H1 (cell line): ENCODE results near the gene RGL1. TPM values are rescaled to one million over a fixed set of nuclear protein-coding genes. Genes with fewer than 3 reads are reported as not detected.

Experiments
- CHD7 ChIP-seq: fragments of 300-600 bp; sonication (generic); IDR thresholded peaks from 2 replicates; pipeline ENCODE4 v1.7.1; 2012; ENCODE audit warnings: low read length, moderate library complexity, mild to moderate bottlenecking, inconsistent platforms; ENCODE audit not compliant: insufficient replicate concordance
- EP300 ChIP-seq, 2 experiments: IDR thresholded peaks; 1 replicate in 1 of 2; 2 replicates in 1 of 2; pipeline ENCODE4 v1.6.1; 2011 to 2012; ENCODE audit warnings: low read depth in 2 of 2, low read length in 2 of 2, mild to moderate bottlenecking in 2 of 2, borderline replicate concordance in 1 of 2, inconsistent platforms in 1 of 2, moderate library complexity in 1 of 2
- KDM4A ChIP-seq: IDR thresholded peaks from one replicate; pipeline ENCODE4 v1.7.1; 2012; ENCODE audit warnings: low read depth, mild to moderate bottlenecking, moderate library complexity, low read length, inconsistent platforms; ENCODE audit not compliant: severe bottlenecking
- POLR2A ChIP-seq, 2 experiments: IDR thresholded peaks; 1 replicate in 1 of 2; 2 replicates in 1 of 2; pipeline ENCODE4 v1.6.1; 2011; ENCODE audit warnings: low read depth in 2 of 2, low read length in 2 of 2, mild to moderate bottlenecking in 2 of 2; ENCODE audit errors: control extremely low read depth in 1 of 2
- POLR2AphosphoS5 ChIP-seq: IDR thresholded peaks from 2 replicates; pipeline ENCODE4 v1.6.1; 2011; ENCODE audit warnings: low read depth, low read length
- RBBP5 ChIP-seq: IDR thresholded peaks from 2 replicates; pipeline ENCODE4 v1.7.1; 2012; ENCODE audit warnings: low read depth, mild to moderate bottlenecking, inconsistent platforms, low read length, moderate library complexity, borderline replicate concordance
- RXRA ChIP-seq: IDR thresholded peaks from 2 replicates; pipeline ENCODE4 v1.6.1; 2011; ENCODE audit warnings: low read depth, mild to moderate bottlenecking, low read length, moderate library complexity; ENCODE audit not compliant: insufficient read depth
- polyA plus RNA-seq, 7 experiments: library from polyadenylated mRNA; depleted of rRNA in 3 of 7; stranded (reverse) in 5 of 7; unstranded in 2 of 7; fragments of >200 nt in 5 of 7; fragments of 200-250 nt in 2 of 7; gene quantifications; 1 replicate in 5 of 7; 2 replicates in 1 of 7; 4 replicates in 1 of 7; pipeline versions ENCODE4 v1.2.1 to v1.2.3, GENCODE V29; 2011 to 2013; ENCODE audit warnings: missing spikeins in 2 of 7, mixed read lengths in 2 of 7
- total RNA-seq: library from RNA; stranded (reverse); fragmentation: NEBNext Ultra II Directional; extraction: Animal tissue kit (Norgen Biotek cat#: 25700); gene quantifications from 2 replicates; pipeline ENCODE4 v1.2.1, GENCODE V29; 2021

The RGL1 gene
- total and polyA plus RNA-seq, 2 of the 8 experiments (the other 6 are each of a cell fraction or from before 2014, with no cell fraction given): 0.98 to 2.4 TPM

DNA sequence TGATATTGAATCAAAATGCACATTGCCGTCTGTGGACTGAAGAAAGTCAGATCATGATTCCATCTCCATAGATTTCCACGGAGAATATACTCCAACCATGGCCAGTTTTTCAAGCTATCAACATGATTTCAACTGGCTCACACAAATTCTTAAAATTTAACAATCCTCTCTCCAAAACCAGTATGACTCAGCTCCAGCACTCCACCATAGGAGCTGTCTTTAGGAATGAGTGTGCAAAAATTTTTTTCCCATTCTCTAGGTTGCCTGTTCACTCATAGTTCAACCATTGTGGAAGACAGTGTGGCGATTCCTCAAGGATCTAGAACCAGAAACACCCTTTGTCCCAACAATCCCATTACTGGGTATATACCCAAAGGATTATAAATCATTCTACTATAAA is 40.8 kb downstream of the RGL1 start (continued):
- TF ChIP-seq CHD7: no peak
- no peak for TF ChIP-seq RXRA
- no peak for TF ChIP-seq RBBP5
- no peak for TF ChIP-seq KDM4A
- TF ChIP-seq POLR2AphosphoS5: no peak
- TF ChIP-seq EP300 (IDR thresholded peaks at IDR 0.05; ENCODE audit: borderline replicate concordance in 1 of 2, low read depth in 2 of 2, low read length in 2 of 2): no peak
- TF ChIP-seq POLR2A (IDR thresholded peaks at IDR 0.05; ENCODE audit: control extremely low read depth in 1 of 2, low read depth in 2 of 2, low read length in 2 of 2): no peak
